ENCODE data around the gene VAMP4.

The VAMP4 gene

GRCh38 chr1:171753685-171754352 lies 12.0 kb upstream of the VAMP4 start:
- DNase-seq (ENCODE audit: low read depth): no peak
- no peak overlapping the region for H3K4me3 ChIP-seq (ENCODE audit: low read depth, low read length)
- in situ Hi-C loops (cut with HindIII; ENCODE audit: low sequenced_read_pairs): no loop called here
- TF ChIP-seq, protein P1, sequence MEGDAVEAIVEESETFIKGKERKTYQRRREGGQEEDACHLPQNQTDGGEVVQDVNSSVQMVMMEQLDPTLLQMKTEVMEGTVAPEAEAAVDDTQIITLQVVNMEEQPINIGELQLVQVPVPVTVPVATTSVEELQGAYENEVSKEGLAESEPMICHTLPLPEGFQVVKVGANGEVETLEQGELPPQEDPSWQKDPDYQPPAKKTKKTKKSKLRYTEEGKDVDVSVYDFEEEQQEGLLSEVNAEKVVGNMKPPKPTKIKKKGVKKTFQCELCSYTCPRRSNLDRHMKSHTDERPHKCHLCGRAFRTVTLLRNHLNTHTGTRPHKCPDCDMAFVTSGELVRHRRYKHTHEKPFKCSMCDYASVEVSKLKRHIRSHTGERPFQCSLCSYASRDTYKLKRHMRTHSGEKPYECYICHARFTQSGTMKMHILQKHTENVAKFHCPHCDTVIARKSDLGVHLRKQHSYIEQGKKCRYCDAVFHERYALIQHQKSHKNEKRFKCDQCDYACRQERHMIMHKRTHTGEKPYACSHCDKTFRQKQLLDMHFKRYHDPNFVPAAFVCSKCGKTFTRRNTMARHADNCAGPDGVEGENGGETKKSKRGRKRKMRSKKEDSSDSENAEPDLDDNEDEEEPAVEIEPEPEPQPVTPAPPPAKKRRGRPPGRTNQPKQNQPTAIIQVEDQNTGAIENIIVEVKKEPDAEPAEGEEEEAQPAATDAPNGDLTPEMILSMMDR (IDR thresholded peaks at IDR 0.05; ENCODE audit: low read depth, low read length, missing control alignments): no peak

DNA sequence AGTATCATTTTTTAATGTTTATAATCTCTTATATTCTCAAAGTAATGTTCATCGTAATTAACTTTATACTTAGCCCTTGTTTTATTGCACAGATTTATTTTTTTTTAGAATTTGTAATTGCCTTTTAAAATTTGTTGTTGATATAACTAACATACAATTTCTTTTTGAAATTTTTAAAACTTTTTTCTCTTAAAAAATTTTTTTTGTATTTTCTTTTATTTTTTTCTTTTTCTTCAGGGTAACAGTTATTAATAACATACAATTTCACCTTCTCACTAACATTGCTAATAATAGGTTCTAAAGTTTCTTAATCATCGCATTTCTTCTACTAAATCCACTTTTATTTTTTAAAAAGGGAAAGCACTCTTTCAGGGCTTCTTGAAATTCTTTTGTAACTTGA lies 11.3 kb upstream of the VAMP4 start:
- no peak overlapping the region for H3K4me3 ChIP-seq (ENCODE audit: low read depth, low read length)
- no peak for DNase-seq (ENCODE audit: low read depth)
- in situ Hi-C loops (cut with HindIII; ENCODE audit: low sequenced_read_pairs): no loop called here
- TF ChIP-seq, protein P1 (IDR thresholded peaks at IDR 0.05; ENCODE audit: low read depth, low read length, missing control alignments): no peak

DNA sequence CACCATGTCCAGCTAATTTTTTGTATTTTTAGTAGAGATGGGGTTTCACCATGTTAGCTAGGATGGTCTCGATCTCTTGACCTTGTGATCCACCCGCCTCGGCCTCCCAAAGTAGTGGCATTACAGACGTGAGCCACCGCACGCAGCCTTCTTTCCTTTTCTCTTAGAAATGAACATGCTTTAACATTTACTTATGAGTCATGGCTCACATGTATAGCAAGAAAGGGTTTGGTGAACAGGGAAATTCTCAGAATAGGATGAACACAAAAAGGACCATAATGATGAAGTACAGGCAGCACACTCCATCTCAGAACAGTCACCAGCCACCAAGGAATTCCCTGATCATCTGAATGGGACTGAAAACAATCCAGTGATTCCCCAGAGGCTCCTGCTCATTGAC lies 9.4 kb upstream of the VAMP4 start:
- TF ChIP-seq, protein P1 (IDR thresholded peaks at IDR 0.05; ENCODE audit: low read depth, low read length, missing control alignments): no peak
- no peak for DNase-seq (ENCODE audit: low read depth)
- in situ Hi-C loops (cut with HindIII; ENCODE audit: low sequenced_read_pairs): no loop called here
- no peak overlapping the region for H3K4me3 ChIP-seq (ENCODE audit: low read depth, low read length)

DNA sequence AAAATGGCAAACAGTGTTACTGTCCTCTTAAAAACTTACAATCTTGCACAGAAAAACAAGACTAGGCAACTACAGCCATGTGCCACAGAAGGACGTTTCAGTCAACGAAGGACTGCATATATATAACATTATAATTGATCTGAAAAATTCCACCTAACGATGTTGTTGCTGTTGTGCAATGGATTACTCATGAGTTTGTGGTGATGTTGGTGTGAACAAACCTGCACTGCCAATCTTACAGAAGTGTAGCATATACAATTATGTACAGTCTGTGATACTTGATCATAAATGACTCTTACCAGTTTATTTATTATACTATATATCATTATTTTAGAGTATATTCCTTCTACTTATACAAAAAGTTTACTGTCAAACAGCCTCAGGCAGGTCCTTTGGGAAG lies 6.8 kb upstream of the VAMP4 start:
- in situ Hi-C loops (cut with HindIII; ENCODE audit: low sequenced_read_pairs): no loop called here
- TF ChIP-seq, protein P1 (IDR thresholded peaks at IDR 0.05; ENCODE audit: low read depth, low read length, missing control alignments): no peak

DNA sequence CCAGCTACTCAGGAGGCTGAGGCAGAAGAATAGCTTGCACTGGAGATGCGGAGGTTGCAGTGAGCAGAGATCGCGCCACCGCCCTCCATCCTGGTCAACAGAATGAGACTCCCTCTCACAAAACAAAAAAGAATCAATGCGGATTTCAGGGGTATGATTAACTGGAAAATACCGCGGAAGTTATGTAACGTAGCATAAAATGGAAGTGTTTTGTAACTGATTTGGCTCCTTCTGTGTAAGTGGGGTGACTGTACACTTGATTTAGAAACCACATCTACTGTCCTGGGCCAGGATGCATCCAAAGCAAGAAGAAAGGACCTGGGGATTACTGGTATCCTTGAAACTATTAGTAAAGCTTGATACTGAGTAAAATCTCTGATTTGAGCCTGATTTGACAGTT lies 3.1 kb upstream of the VAMP4 start:
- in situ Hi-C loops (cut with HindIII; ENCODE audit: low sequenced_read_pairs): no loop called here
- no peak overlapping the region for H3K4me3 ChIP-seq (ENCODE audit: low read depth, low read length)
- DNase-seq (ENCODE audit: low read depth): no peak
- TF ChIP-seq, protein P1 (IDR thresholded peaks at IDR 0.05; ENCODE audit: low read depth, low read length, missing control alignments): no peak

More for the DNA sequence above, 6.8 kb upstream of the VAMP4 start:
- H3K4me3 ChIP-seq (ENCODE audit: low read depth, low read length): no peak overlapping the region
- DNase-seq (ENCODE audit: low read depth): no peak

DNA sequence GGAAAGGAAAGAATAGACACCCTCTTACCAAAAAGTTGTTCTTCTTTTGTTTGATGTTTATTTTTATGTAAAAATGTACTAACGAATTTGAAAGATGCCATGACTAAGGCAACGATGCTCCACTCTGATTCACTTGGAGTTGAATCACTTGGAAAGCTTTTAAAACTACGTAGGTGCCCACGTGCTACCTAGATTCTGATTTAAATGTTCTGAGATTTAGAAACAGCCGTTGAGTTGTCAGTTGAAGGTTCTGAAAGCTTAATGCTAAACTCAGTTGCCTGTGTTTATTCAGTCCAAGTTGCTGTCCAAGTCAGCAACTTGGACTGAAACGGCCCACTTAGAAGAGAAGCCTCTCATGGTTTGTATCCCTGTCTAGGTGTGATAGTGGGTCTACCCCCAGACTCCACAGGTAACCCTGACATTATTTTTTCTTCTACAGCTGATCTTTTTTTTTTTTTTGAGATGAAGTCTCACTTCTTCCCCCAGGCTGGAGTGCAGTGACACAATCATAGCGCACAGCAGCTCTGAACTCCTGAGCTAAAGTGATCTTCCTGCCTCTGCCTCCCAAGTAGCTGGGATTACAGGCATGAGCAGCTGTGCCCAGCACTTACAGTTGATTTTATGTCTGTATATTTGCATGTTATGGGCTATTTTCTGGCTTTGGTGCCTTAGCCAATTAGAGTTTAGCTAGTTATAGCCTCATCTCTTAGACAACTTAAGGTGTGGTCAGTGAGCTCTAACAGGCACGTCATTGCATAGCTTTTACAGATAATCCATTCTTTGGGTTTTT lies 1.4 kb upstream of the VAMP4 start:
- in situ Hi-C loops (cut with HindIII; ENCODE audit: low sequenced_read_pairs): no loop called here
- DNase-seq (ENCODE audit: low read depth): peak; percentile 41
- TF ChIP-seq, protein P1 (IDR thresholded peaks at IDR 0.05; ENCODE audit: low read depth, low read length, missing control alignments): no peak
- peak overlapping the region; percentile 90 for H3K4me3 ChIP-seq (ENCODE audit: low read depth, low read length)
